NCI-H2227 (cell line): ENCODE results near the gene MASP2.
"Not testable (repeated sequence)": the region's sequence is repeated elsewhere in the genome, so short reads cannot be mapped to it uniquely, and the experiment has no call there.

Experiments
- DNase-seq: peaks from one replicate; lab custom pipeline; 2025; ENCODE audit not compliant: unreplicated experiment; lab: John Stamatoyannopoulos, UW

MASP2 gene

DNA sequence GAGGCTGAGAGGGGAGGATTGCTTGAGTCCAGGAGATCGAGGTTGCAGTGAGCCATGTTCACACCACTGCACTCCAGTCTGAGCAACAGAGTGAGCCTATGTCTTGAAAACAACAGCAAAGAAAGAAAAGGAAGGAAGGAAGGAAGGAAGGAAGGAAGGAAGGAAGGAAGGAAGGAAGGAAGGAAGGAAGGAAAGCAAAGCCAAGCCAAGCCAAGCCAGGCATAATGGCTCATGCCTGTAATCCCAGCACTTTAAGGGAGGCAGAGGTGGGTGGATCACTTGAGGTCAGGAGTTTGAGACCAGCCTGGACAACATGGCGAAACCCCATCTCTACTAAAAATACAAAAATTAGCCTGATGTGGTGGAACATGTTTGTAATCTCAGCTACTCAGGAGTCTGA lies 55.0 kb downstream of the MASP2 start:
- not testable (repeated sequence) for DNase-seq

- no peak for DNase-seq
Observed at GRCh38 chr1:10990828-10991227, 56.2 kb downstream of the MASP2 start.

- DNase-seq = not testable (repeated sequence)
Observed at GRCh38 chr1:10989920-10990516, 57.0 kb downstream of the MASP2 start.

DNA sequence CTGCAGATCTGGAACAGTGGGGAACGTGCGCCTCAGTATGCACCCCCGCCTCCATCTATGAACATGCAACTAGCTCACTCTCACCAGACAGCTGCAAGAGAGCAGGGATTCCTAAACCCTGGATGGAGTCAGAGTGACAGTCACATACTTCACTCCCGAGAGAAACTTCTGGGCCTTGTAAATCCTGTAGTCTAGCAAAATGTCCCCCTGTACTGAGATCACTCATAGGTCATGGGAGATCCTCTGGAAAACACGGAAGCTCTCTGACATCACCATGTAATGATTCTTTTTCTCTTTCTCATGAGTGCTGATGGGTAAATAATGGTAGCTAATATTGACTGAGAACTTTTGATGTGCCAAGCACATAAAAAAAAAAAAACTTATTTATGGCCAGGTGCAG lies 57.9 kb downstream of the MASP2 start:
- no peak for DNase-seq

DNA sequence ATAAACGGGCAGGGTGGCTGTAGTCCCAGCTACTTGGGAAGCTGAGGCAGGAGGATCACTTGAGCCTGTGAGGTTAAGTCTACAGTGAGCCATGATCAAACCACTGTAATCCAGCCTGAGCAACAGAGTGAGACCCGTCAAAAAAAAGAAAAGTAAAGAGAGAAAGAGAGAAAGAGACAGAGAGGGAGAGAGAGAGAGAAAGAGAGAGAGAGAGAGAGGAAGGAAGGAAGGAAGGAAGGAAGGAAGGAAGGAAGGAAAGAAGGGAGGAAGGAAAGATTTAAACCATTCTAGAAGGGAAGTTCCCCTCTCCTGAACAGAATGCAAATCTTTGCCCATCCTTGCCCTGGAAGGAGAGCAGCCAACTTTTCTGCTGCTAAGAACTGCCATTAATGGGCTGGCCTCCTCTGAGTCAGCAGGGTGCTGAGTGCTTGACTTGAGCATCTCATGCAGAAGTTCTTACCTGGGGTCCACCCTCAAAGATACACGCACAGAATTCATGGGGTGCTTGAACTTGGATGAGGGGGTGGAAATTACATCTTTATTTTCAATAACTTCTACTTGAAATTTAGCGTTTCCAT lies 59.1 kb downstream of the MASP2 start:
- DNase-seq = no peak

DNA sequence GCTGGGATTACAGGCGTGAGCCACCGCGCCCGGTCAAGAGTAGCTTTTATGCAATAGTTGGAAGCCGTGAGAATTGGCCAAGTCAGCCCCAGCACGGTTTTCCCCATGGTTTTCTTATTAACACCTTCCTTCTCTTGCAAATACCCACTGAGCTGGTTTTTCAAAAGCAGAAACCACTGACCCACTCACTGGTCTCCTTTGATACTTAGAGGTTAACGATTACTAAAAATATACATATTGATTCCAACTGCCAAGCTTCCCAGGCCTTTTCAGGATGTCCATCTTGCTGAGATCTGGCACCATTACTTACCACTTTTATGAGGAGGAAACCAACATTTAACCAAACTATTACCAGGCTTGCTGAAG lies 60.5 kb downstream of the MASP2 start:
- no peak for DNase-seq

DNA sequence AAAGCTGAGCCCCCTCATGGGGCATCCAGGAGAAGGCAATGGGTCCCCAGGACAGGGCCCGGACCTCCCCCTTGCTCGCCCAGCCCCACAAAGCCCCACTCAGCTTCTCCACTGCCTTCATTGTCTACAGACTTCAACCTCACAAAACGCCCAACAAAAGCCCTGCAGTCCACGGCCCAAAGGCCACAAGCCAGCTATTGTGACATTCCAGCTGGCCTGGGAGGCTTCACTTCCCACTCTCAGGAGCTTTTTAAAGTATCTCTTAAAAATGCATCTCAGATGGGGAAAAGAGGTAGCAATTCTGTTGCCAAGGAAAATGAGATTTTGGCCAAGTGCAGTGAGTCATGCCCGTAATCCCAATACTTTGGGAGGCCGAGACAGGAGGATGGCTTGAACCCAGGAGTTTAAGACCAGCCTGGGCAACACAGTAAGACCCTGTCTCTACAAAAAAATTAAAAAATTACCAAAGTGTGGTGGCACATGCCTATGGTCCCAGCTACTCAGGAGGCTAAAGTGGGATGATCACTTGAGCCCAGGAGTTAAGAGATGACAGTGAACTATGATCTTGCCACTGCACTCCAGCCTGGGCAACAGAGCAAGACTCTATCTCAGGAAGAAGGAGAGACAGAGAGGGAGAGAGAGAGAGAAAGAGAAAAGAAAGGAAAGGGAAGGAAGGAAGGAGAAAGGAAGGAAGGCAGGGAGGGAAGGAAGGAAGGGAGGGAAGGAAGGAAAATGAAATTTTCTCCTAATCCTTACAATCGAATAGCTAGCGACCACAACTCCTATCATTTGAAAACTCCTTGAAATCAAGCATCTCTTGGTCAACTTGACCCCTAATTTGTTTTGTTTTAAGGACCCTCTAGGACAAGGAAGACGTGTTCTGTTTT lies 66.0 kb downstream of the MASP2 start:
- DNase-seq = no peak

GRCh38 chr1:10980094-10980577 lies 66.9 kb downstream of the MASP2 start:
- DNase-seq = no peak

- DNase-seq = no peak
Observed at GRCh38 chr1:10979483-10979920, 67.5 kb downstream of the MASP2 start.

DNA sequence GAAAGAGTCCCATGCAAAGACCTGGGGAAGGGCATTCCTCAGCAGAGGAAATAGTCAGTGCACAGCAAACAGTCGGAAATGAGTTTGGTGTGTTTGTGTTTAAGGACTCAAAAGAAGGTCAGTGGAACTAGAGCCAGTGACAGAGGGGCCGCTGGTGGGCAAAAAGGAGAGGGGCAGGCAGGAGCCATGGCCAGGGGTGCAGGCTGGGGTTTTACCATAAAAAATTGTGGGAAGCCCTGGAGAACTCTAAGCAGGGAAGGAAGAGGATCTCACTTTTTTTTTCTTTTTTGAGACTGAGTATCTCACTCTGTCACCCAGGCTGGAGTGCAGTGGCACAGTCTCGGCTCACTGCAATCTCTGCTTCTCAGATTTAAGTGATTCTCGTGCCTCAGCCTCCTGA lies 68.3 kb downstream of the MASP2 start:
- DNase-seq = no peak
